HG02840 (cell line): ENCODE measurements around the gene IFNA4.
"Not testable (repeated sequence)": the region's sequence is repeated elsewhere in the genome, so short reads cannot be mapped to it uniquely, and the experiment has no call there.

Experiments used
- ATAC-seq: cut with Tn5 transposase; IDR thresholded peaks from one replicate; pipeline ENCODE4 v1.9.1; 2021; ENCODE audit warnings: mild to moderate bottlenecking, moderate library complexity, moderate number of reproducible peaks; ENCODE audit not compliant: unreplicated experiment, low FRiP score

IFNA4 gene

GRCh38 chr9:21171351-21171750, 16.0 kb downstream of the IFNA4 start:
- no peak for ATAC-seq

GRCh38 chr9:21166560-21166959, 20.8 kb downstream of the IFNA4 start, which contains the start of gene IFNA21:
TSS of gene IFNA21 (minus strand) at chr9:21166660. CDS start at chr9:21166612, 48 bp downstream.
- not testable (repeated sequence) for ATAC-seq

- no peak for ATAC-seq
Measured at GRCh38 chr9:21165516-21165915, 21.9 kb downstream of the IFNA4 start.

- ATAC-seq, result peak; percentile 91
Measured at GRCh38 chr9:21160178-21160577, 27.2 kb downstream of the IFNA4 start.

GRCh38 chr9:21155501-21155900, 31.9 kb downstream of the IFNA4 start:
- no peak for ATAC-seq

GRCh38 chr9:21154018-21154608, 33.3 kb downstream of the IFNA4 start:
- ATAC-seq, result peak; percentile 77

- peak; percentile 15 for ATAC-seq
Measured at GRCh38 chr9:21153336-21154017, 33.9 kb downstream of the IFNA4 start.

- no peak for ATAC-seq
Measured at GRCh38 chr9:21144603-21145002, 42.8 kb downstream of the IFNA4 start.

- no peak for ATAC-seq
Measured at GRCh38 chr9:21141427-21141882, 45.9 kb downstream of the IFNA4 start, which contains the start of gene IFNW1. TSS of gene IFNW1 (minus strand) at chr9:21141832. CDS start at chr9:21141570, 262 bp downstream.

- no peak for ATAC-seq
Measured at GRCh38 chr9:21137020-21137419, 50.4 kb downstream of the IFNA4 start.
